HG02970 (cell line): ENCODE data around the gene APP.

Experiments used
- ATAC-seq: cut with Tn5 transposase; IDR thresholded peaks from one replicate; pipeline ENCODE4 v1.9.1; 2021; ENCODE audit warnings: mild to moderate bottlenecking, moderate library complexity, moderate number of reproducible peaks; ENCODE audit not compliant: unreplicated experiment, low FRiP score

The APP gene

DNA sequence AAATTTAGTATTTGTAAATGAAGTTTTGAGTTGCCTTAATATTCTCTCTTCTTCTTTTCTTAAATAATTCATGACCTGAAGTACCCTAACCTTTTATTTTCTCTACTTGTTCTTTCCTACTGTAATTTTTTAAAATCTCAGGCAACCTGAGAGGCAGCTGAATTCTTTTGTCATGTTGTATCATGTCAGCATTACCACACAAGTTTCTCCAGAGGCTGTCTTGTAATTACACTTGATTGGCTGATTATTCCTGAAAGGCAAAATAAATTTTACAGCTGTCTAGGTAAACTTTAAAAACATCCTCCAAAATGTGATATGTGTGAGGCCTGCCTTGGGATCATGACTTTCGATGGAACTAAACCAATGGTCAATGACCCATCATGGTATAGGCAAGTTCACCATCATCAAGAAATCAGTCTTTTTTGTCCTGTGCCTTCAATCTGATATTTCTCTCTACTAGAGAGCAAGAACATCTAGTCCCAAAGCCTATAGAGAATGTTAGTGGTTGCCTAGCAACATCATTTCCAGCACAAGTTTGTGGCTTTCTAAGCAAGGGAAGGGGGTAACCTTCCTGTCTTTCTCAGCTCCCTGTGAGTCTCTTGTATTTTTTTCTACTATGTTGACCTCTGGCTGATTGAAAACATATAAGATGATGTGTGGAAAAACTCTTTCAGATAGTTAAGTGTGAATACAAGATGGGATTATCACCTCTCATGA is 320.3 kb downstream of the APP start:
- no peak for ATAC-seq

DNA sequence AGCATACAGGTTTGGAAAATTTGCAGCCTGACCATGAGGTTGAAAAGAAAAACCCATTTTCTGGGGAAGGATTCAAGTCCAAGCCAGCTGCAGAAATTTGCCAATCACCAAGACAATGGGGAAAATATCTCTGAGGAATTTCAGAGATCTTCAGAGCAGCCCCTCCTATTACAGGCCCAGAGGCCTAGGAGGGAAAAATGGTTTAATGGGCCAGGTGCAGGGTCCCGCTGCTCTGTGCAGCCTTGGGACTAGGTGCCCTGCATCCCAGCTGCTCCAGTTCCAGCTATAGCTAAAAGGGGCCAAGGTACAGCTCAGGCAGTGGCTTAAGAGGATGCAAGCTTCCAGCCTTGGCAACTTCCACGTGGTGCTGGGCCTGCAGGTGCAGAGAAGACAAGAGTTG is 322.3 kb downstream of the APP start:
- no peak for ATAC-seq

DNA sequence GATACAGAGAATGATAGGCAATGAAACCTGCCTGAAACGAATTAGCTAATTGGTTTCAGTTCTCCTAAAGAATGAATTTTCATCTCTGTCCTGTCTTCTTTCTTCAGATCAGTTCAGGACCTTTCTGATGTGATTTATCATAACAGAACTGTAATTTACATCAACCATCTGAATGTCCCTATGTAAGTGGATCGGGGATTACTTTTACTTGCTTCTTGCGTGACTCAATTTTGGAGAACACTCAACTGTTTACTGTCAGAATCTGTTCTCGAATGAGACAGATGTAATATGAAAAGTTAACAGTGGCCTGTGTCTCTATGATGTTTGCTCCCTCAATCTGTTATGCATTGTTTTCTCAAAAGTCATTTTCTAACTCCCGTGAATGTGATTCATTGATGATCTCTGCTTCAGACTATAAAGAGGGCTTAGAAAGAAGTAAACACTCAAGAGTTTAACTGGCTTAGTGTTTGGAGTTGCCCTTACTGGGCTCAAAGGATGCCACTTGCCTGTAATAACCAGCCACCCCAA is 324.8 kb downstream of the APP start:
- ATAC-seq: no peak

DNA sequence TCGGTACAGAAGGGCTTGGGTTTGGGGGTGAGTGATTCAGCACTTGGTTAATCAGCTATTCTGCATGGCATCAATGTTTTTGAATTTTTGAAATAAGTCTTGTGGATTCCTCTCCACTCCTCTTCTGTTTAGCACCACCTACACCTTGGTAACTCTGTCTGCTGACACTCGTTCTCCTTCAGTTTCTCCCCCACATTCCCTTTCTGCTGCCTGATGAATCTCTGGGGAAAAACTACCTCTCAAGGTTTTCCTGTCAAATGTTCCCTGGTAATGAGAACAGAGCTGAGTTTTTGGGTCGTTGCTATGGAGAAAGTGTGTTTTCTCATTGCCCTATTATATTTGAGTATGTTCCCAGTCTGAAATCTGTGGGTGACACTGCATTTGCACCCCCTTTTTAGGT is 327.6 kb downstream of the APP start:
- ATAC-seq: no peak

- no peak for ATAC-seq
These were observed 331.8 kb downstream of the APP start for GRCh38 chr21:25838809-25839208.

- ATAC-seq: no peak
These were observed 332.9 kb downstream of the APP start for GRCh38 chr21:25837533-25838265.

GRCh38 chr21:25836396-25836795 is 334.2 kb downstream of the APP start:
- ATAC-seq: no peak

DNA sequence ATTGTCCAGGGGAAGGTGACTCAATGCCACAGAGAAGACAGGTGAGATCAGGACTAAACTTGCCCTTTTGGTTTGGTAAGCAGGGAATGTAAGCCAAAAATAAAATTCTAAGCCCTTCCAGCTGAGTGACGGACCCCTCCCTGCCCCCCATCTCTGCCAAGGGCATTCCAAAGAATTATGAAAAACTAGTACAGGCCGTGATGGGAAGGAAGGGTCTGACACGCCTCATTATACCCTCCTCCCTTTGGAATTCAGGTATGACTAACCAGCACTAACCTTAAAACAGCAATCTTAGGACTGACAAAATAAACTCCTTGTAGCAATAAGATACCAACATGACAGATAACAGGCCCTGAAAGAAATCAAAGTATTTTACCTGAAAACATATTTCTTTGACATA is 336.2 kb downstream of the APP start:
- no peak for ATAC-seq

DNA sequence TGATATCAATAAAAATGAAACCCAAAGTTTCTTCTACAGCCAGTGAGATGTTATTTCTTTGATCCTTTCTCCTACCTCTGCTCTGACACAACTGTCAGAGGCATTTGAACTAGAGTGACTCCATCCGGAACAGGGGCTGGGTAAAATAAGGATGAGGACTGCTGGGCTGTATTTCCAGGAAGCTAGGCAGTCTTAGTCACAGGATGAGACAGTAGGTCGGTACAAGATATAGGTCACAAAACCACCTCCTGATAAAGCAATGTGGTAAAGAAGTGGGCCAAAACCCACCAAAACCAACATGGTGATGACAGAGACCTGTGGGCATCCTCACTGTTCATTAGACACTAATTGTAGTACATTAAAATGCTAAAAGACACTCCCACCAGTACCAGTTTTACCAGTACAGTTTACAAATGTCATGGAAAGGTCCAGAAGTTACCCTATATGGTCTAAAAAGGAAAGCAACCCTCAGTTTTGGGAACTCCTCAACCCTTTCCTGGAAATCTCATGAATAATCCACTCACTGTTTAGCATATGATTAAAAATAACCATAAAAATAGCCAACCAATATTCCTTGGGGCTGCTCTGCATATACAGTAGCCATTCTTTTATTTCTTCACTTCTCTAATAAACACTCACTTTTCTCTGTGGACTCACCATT is 339.1 kb downstream of the APP start:
- no peak for ATAC-seq
